GM19023 (cell line): ENCODE results near the gene KRTAP9-2.
"Not testable (repeated sequence)": the region's sequence is repeated elsewhere in the genome, so short reads cannot be mapped to it uniquely, and the experiment has no call there.

ENCODE experiments used
- ATAC-seq: cut with Tn5 transposase; IDR thresholded peaks from one replicate; pipeline ENCODE4 v1.9.1; 2021; ENCODE audit warnings: mild to moderate bottlenecking, moderate library complexity; ENCODE audit not compliant: unreplicated experiment

Gene KRTAP9-2

DNA sequence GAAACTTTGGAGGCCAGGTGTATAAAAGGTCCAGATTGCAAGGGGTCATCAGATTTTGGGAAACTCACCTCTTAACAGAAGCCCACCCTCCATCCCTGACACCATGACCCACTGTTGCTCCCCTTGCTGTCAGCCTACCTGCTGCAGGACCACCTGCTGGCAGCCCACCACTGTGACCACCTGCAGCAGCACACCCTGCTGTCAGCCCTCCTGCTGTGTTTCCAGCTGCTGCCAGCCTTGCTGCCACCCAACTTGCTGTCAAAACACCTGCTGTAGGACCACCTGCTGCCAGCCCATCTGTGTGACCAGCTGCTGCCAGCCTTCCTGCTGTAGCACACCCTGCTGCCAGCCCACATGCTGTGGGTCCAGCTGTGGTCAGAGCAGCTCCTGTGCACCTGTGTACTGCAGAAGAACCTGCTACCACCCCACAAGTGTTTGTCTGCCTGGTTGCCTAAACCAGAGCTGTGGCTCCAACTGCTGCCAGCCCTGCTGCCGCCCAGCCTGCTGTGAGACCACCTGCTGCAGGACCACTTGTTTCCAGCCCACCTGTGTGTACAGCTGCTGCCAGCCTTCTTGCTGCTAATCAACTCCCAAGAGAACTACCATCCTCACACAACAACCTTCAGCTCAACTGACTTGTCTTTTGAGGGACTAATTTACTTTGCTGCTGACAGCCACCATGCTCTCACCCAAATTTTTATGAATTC, 6.1 kb downstream of the KRTAP9-2 start, which contains the start of gene KRTAP9-3:
Gene KRTAP9-3, plus strand, starts transcription at position 51 of the 707 bp plus-strand sequence. Its CDS starts 53 bp downstream, at position 104.
- not testable (repeated sequence) for ATAC-seq

DNA sequence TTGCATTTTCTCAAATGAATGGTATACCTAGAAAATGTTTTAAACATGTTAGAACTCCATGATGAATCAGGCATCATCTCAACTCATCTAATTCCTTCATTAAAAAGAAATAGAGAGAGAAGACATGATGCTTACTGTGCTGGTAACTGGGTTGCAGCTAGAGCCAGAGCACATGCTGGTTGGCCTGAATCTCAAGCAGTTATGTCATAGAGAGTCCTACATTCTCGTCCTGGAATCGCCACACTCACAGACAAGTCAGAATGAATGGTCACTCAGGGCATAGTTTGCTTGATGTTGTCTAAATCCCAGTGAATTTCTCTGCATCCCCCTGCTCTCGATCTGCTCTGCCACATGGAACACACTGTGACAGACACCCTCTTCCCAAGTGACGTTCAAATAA, 10.7 kb downstream of the KRTAP9-2 start:
- ATAC-seq: not testable (repeated sequence)

DNA sequence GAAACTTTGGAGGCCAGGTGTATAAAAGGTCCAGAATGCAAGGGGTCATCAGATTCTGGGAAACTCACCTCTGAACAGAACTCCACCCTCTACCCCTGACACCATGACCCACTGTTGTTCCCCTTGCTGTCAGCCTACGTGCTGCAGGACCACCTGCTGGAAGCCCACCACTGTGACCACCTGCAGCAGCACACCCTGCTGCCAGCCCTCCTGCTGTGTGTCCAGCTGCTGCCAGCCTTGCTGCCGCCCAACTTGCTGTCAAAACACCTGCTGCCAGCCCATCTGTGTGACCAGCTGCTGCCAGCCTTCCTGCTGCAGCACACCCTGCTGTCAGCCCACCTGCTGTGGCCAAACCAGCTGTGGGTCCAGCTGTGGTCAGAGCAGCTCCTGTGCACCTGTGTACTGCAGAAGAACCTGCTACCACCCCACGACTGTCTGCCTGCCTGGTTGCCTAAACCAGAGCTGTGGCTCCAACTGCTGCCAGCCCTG, 11.5 kb downstream of the KRTAP9-2 start, which contains the start of gene KRTAP9-8:
Gene KRTAP9-8, plus strand, starts transcription at position 51 of the 489 bp plus-strand sequence. Its CDS starts 53 bp downstream, at position 104.
- ATAC-seq: not testable (repeated sequence)

DNA sequence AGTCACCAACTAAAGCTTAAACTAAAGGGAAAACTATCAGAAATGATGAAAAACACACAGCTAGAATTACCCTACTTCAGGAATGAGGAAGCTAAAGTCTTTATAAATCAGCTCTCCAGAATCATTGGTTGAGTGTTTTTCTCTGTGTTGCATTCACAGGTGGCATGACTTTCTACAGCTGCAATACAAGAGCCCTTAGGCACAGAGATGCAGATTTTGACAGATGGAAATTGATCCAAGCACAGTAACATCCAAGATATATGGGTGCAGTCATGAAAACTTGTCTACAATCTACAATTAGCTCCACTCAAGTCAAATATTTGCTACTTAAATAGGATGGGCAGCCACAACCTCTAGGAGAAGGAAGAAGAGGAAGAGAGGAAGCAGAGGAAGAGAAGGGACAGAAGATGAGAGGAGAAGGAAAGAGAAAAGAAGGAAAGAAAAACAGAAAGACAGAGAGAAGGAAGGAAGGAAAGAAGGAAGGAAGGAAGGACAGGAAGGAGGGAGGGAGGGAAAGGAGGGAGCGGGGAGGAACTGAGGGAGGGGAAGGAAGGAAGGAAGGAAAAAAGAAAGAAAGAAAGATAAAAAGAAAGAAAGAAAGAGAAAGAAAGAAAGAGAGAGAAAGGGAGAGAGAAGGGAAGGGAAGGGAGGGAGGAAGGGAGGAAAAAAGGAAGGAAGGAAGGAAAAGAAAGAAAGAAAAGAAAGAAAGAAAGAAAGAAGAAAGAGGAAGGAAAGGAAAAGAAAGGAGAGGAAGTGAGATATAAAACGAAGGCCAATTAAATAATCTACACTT, 20.7 kb downstream of the KRTAP9-2 start:
- not testable (repeated sequence) for ATAC-seq

DNA sequence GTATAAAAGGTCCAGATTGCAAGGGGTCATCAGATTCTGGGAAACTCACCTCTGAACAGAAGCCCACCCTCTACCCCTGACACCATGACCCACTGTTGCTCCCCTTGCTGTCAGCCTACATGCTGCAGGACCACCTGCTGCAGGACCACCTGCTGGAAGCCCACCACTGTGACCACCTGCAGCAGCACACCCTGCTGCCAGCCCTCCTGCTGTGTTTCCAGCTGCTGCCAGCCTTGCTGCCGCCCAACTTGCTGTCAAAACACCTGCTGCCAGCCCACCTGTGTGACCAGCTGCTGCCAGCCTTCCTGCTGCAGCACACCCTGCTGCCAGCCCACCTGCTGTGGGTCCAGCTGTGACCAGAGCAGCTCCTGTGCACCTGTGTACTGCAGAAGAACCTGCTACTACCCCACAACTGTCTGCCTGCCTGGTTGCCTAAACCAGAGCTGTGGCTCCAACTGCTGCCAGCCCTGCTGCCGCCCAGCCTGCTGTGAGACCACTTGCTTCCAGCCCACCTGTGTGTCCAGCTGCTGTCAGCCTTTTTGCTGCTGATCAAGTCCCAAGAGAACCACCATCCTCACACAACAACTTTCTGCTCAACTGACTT, 23.3 kb downstream of the KRTAP9-2 start, which contains the start of gene KRTAP9-4:
Gene KRTAP9-4, plus strand, starts transcription at position 51 of the 604 bp plus-strand sequence. Its CDS starts 34 bp downstream, at position 85.
- ATAC-seq: not testable (repeated sequence)

DNA sequence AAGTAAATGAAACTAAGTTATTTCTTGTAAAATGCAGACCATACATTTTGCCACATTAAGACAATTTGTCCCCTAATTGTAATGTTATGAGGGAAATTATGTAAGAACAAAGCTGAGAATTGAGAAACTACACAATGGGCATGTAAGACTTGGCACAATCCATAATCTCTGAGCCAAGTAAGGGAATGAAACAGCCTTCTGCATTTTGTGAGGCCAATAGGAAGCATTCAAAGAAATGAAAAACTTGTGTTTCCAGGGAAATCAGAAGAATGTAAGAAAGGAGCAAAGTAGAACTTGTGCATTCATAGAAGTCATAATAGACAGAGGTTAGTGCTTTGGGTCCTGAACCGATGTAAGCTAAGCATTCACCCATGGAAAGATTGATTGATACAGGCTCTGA, 24.8 kb downstream of the KRTAP9-2 start:
- ATAC-seq: no peak

DNA sequence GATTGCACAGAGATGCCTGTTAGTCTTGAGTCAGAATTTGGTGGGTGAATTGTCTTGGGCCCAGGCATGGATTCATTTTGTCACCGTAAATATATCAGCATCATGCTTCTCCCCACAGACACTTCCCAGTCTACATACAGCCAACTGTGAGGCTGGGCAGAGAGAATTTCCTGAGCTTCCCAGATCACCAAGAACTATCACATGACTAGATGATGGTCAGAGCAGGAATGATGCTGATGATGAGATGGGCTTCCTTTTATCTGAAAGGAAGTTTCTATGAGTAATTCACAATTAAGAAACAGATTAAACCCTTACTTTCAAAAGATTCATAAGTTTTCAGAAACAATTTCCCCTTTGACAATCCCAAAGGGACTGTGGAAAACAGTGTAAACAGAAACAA, 28.4 kb downstream of the KRTAP9-2 start:
- ATAC-seq: no peak

DNA sequence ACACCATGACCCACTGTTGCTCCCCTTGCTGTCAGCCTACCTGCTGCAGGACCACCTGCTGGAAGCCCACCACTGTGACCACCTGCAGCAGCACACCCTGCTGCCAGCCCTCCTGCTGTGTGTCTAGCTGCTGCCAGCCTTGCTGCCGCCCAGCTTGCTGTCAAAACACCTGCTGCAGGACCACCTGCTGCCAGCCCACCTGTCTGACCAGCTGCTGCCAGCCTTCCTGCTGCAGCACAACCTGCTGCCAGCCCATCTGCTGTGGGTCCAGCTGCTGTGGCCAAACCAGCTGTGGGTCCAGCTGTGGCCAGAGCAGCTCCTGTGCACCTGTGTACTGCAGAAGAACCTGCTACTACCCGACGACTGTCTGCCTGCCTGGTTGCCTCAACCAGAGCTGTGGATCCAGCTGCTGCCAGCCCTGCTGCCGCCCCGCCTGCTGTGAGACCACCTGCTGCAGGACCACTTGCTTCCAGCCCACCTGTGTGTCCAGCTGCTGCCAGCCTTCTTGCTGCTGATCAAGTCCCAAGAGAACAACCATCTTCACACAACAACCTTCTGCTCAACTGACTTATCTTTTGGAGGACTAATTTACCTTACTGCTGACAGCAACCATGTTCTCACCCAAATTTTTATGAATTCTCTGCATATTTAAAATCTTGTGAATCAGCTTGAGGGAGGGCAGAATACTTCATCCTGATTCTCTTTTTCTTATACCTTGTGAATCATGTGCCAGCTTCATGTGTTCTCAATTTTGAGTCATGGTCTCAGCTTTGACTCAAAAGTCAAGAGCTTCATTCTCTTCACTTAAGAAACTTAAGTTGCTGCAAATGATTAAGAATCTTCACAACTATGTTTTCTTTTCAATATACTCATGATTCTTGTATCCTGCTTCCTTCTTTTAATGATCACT, 29.2 kb downstream of the KRTAP9-2 start, which contains the start of gene KRTAP9-9:
Gene KRTAP9-9, plus strand, starts transcription at position 4 of the 910 bp plus-strand sequence.
- not testable (repeated sequence) for ATAC-seq

DNA sequence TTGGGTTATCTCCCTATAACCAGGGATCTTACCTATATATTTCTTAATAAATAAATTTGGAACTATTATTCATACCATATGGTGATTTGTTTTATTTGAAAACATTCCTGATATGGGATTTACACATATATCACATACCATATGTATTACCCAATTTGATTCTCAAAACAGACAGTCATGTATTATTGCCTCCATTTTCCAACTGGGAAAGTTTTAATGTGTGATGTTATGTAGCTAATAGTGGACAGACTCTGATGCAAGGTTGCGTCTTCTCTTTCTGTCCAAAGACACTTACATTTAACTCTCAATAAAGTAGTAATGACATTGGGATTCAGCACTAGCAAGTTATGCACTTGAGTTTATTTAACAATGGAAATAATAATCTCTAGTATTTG, 29.8 kb downstream of the KRTAP9-2 start:
- no peak for ATAC-seq

DNA sequence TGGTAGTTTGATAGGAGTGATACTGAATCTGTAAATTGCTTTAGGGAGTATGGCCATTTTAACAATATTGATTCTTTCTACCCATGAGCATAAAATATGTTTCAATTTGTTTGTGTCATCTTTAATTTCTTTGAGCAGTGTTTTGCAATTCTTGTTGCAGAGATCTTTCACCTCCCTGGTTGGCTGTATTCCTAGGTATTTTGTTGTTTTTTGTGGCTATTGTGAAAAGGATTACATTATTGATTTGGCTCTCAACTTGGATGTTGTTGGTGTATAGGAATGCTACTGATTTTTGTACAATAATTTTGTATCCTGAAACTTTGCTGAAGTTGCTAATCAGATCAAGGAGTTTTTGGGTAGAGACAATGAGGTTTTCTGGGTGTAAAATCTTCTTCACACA, 32.0 kb downstream of the KRTAP9-2 start:
- no peak for ATAC-seq

DNA sequence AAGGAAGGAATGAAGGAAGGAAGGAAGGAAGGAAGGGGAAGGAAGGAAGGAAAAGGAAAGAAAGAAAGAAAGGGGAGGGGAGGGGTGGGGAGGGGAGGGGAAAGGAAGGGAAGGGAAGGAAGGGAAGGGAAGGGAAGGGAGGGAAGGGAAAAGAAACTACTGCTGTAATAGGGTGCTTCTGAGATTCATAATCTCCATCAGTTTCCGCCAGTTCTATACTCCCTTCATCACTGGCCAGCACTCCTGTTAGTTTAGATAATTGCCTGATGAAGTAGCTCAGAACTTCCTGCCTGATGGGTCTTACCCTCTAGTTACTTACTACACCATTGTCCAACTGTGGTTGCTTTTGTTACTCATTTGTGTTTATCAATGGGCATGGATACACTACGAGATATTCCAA, 36.8 kb downstream of the KRTAP9-2 start:
- no peak for ATAC-seq

DNA sequence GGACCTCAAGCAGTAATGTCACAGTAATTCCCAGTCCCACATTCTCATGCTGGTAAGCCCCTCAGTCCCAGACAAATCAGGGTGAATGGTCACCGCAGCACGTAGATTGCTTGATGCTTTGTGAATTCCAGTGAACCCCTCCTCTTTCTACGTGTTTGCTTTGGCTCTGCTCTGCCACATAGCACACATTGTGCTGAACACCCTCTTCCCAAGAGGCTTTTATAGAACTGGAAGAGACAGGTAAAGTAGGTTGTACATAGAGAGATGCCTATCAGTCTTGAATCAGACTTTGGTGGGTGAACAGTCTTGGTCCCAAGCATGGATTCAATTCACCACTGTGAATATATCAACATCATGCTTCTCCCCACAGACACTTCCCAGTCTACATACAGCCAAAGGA, 38.2 kb downstream of the KRTAP9-2 start:
- no peak for ATAC-seq

DNA sequence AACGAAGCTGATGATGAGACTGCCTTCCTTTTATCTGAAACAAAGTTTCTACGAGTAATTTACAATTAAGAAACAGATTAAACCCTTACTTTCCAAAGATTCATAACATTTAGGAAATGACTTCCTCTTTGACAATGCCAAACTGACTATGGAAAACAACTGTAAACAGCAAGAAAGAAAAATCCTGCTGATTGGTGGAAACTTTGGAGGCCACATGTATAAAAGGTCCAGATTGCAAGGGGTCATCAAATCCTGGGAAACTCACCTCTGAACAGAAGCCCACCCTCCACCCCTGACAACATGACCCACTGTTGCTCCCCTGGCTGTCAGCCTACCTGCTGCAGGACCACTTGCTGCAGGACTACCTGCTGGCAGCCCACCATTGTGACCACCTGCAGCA, 38.6 kb downstream of the KRTAP9-2 start, which contains the start of gene KRTAP9-6:
Gene KRTAP9-6, plus strand, starts transcription at position 301 of the 400 bp plus-strand sequence. Its CDS starts 0 bp downstream, at position 301.
- no peak for ATAC-seq

DNA sequence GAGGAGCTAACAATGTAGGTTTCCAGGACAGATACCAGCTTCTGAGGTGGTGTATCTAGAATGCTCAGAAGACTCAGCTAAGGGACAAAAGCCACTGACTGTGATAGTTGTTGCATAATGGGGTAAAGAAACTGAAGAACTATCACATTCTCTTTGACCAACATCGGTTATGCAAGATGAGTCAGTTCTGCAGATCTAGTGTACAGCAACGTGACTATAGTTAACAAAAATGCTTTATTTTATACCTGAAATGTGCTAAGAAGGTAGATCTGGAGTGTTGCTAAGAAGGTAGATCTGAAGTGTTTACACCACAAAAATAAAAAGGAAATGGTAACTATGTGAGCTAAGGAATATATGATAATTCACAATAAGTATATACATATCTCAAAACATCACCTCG, 41.3 kb downstream of the KRTAP9-2 start:
- no peak for ATAC-seq

DNA sequence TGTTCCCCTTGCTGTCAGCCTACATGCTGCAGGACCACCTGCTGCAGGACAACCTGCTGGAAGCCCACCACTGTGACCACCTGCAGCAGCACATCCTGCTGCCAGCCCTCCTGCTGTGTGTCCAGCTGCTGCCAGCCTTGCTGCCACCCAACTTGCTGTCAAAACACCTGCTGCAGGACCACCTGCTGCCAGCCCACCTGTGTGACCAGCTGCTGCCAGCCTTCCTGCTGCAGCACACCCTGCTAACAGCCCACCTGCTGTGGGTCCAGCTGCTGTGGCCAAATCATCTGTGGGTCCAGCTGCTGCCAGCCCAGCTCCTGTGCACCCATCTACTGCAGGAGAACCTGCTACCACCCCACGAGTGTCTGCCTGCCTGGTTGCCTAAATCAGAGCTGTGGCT, 44.9 kb downstream of the KRTAP9-2 start:
- not testable (repeated sequence) for ATAC-seq

DNA sequence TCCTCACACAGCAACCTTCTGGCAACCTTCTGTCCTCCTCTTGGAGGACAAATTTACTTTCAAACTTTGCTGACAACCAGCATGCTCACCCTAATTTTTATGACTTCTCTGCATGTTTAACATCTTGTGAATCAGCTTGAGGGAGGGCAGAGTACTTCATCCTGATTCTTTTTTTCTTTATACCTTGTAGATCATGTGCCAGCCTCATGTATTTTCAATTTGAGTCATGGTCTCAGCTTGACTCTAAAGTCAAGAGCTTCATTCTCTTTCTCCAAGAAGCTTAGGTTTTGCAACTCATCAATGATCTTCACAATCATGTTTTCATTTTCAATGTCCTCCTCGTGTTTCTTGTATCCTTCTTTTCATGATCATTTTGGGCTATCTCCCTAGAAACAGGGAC, 45.4 kb downstream of the KRTAP9-2 start:
- ATAC-seq: no peak

DNA sequence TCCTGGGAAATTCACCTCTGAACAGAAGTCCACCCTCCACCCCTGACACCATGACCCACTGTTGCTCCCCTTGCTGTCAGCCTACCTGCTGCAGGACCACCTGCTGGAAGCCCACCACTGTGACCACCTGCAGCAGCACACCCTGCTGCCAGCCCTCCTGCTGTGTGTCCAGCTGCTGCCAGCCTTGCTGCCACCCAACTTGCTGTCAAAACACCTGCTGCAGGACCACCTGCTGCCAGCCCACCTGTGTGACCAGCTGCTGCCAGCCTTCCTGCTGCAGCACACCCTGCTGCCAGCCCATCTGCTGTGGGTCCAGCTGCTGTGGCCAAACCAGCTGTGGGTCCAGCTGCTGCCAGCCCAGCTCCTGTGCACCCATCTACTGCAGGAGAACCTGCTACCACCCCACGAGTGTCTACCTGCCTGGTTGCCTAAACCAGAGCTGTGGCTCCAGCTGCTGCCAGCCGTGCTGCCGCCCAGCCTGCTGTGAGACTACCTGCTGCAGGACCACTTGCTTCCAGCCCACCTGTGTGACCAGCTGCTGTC, 49.3 kb downstream of the KRTAP9-2 start, which contains the start of gene KRTAP9-7:
Gene KRTAP9-7, plus strand, starts transcription at position 51 of the 543 bp plus-strand sequence. Its CDS starts 0 bp downstream, at position 51.
- not testable (repeated sequence) for ATAC-seq
